GF-D8 (cell line): ENCODE measurements around the gene ARHGAP23.

Experiments used
- DNase-seq: peaks from one replicate; lab custom pipeline; 2025; lab: John Stamatoyannopoulos, UW

Gene ARHGAP23, protein sequence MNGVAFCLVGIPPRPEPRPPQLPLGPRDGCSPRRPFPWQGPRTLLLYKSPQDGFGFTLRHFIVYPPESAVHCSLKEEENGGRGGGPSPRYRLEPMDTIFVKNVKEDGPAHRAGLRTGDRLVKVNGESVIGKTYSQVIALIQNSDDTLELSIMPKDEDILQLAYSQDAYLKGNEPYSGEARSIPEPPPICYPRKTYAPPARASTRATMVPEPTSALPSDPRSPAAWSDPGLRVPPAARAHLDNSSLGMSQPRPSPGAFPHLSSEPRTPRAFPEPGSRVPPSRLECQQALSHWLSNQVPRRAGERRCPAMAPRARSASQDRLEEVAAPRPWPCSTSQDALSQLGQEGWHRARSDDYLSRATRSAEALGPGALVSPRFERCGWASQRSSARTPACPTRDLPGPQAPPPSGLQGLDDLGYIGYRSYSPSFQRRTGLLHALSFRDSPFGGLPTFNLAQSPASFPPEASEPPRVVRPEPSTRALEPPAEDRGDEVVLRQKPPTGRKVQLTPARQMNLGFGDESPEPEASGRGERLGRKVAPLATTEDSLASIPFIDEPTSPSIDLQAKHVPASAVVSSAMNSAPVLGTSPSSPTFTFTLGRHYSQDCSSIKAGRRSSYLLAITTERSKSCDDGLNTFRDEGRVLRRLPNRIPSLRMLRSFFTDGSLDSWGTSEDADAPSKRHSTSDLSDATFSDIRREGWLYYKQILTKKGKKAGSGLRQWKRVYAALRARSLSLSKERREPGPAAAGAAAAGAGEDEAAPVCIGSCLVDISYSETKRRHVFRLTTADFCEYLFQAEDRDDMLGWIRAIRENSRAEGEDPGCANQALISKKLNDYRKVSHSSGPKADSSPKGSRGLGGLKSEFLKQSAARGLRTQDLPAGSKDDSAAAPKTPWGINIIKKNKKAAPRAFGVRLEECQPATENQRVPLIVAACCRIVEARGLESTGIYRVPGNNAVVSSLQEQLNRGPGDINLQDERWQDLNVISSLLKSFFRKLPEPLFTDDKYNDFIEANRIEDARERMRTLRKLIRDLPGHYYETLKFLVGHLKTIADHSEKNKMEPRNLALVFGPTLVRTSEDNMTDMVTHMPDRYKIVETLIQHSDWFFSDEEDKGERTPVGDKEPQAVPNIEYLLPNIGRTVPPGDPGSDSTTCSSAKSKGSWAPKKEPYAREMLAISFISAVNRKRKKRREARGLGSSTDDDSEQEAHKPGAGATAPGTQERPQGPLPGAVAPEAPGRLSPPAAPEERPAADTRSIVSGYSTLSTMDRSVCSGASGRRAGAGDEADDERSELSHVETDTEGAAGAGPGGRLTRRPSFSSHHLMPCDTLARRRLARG (N-terminal part only)

DNA sequence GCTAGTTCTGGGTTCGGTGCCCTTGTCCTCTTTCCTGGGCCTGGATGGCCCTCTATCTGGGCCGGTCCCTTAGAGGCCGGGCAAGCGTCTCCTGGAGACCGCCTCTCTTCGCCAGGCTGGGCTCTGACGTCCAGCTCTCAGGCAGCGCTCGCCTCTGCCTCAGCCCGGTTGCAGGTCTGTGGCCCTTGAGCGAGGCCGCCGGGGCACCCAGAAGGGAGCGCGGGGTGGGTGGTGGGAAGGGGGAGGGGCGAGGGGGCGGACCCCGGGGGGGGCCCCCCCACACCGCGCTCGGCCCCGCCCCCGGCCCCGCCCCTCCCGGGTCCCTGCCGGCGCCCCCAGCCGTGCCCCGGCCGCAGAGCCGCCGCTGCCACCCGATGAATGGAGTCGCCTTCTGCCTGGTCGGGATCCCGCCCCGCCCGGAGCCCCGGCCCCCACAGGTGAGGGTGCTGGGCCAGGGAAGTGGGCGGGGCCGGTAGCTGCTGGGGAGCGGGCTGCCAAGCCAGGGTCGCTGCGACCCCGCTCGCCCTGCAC lies at the start of gene ARHGAP23:
Gene ARHGAP23 (plus strand): TSS at position 353 of the 531 bp plus-strand sequence. CDS start 22 bp downstream, at position 375.
- DNase-seq = peak; percentile 12

DNA sequence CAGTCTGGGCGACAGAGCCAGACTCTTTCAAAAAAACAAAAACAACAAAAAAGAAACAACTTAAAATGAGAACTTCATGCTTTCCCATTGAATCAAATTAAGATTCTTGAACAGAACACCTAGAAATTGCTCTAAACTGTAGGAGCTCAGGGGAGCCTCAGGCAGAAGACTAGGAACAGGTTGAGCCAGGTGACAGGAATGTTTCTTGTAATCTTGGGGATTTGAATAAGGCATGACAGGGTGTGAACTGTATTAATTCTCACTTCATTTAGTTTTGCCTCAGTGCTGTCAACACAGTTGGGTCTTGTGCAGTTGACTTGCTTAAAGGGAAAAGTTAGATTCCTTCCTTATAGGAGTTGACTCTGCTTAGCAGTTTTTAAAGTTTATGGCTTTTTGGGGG lies 48.8 kb upstream of the ARHGAP23 start:
- DNase-seq = no peak

DNA sequence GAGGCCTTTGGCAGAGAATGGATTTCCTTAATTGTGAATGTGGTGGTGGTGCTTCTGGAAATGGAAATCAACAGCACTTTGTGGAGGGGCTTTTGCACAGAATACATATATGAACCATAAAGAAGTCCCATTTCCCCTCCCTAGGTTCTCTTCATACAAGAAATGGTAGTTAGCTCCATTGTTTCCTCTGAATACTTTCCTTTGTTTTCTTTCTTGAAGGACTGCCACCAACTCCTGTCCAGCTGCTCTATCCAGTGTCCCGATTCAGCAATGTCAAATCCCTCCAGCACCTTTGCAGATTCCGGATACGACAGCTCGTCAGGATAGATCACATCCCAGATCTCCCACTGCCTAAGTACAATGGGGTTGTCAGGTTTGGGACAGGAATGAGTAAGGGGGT lies 33.2 kb upstream of the ARHGAP23 start:
- DNase-seq = no peak

DNA sequence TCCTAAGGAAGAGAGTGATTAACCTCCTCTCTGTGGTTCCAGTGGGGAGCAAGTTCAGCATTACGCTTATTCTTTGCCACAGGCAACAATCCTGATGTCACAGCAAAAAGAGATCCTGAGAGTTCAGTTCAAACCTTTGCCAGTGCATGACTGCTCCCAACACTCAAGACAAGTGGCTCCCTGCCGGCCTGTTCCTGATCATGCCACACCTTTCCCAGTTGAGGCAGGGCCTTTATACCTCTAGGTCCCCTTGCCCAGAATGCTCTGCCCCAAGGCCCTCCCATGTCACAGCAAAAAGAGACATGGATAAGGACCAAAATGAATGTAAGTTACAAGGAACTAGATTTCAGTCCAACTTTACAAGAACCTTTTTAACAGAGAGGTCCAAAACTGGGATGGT lies 31.0 kb upstream of the ARHGAP23 start:
- no peak for DNase-seq

DNA sequence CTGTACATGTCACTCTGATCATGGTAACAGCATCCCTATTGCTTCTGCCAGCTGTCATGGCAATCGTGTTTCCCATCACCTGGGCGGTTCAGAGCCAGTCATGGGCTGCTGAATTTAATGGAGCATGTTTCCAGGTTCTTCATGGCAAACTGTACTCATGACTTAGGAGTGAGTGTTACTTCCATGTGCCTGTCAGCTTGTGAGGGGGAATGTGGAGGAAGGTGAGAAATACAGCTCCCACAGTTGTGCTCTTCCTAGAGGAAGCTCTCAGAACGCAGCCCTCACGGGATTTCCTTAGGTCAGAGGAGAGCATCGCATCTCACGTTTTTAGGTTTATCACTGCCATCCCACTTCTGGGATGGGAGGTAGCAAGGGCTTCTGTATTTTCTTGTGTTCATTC lies 28.0 kb upstream of the ARHGAP23 start:
- DNase-seq = no peak

DNA sequence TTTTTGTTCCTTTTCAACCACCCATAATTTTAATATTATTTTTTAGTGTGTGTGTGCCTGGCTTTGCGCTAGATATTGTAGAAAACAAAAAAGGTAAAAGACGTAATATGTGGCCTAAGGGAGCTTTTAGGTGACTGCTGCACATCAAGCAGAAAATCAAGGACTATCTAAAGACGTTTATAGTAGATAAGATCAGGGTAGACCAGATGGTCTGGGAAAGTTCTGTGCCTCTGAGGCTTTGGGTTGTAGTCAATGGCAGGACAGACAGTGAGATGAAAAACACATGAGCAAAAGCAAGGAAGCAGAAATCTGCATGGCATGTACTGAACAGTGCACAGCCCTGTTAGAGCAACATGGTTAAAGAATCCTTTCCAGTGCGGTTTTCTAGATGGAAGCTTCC lies 26.8 kb upstream of the ARHGAP23 start:
- no peak for DNase-seq

DNA sequence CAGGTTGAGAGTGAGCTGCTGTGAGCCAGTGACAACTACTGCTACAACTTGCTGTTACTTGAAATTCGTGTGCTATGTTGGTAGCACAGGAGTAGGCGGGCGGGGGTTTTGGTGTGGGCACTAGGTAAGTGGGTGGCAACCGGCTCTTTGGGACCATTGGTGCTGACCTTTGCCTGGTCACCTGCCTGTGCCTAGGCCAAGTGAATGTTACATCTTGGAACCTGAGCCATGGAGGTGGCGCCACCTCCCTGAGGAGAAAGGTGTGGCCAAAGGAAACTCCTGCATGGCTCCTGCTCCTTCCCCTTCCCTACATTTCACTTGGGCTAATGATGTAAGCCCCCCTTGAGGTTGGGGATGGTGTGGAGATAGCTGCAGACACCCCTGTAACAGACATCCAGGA lies 25.4 kb upstream of the ARHGAP23 start:
- DNase-seq = no peak

DNA sequence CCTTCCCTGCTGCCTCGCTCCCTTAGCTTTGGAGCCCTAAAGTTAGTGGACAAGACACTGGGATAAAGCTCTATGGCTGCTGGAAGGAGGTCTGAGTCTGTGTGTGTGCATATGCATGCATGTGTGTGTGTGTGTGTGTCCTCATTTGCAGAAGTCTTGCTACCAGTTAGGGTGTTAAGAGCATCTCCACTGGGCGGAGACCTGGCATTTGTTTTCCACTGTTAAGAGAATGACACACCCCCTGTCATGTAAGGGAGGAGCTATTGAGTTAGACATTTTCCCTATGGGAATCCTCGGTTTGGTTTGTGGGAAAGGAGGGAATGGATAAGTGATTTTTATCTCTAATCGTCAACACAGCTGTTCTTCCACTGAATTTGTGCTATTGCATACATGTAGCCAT lies 24.8 kb upstream of the ARHGAP23 start:
- no peak for DNase-seq

DNA sequence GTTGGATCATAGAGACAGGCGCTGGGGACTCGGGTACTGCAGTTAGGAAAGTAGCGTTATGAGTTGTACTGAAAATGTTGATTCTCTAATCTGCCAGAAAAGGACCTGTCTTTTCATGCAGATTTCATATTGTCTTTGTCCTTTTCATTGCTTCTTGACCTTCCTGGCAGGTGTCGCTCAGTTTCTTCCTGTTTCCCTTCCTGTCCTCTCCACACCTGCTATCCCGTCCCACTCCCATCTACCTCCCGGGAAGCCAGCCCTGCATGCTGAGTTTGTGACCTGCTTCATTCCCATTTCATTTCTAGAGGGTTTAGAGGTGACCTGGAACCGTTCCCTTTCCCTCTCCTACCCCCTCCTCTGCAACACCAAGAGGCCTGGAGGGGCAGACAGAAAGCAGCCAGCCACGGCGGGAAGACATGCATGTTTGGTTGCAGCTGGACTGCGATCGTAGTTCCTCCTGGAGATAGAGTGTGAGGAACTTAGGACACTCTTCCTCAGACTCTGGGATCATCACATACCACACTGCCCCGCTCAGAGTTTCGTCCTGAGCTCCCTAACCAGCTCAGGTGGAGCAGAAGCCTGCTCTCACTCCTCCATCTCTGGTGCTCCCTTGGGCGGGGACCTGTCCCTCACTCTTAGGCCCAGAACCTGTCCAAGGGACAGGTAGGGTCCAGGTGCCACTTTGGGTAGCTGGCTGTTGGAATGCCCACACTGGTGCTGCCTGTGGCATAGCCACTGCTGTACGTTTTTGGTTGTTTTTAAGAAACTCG lies 23.9 kb upstream of the ARHGAP23 start:
- no peak for DNase-seq

DNA sequence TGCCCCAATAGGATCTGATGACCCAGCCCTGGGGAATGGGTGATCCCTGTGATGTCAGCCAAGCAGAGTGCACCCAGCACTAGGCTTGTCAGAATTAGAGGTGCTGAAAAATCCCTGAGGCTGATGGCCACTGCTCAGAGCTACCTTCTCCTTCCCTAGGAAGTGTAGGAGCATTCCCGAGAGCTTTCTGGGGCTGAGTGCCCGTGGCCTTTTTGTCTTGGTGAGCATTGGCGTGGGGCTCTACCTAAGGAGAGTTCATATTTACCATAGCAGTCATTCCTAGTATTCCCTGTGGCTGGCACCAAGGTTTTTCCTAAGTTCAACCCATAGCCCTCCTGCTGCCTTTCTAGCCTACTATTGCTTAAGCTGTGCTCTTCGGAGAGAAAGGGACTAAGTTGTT lies 22.6 kb upstream of the ARHGAP23 start:
- DNase-seq = no peak

DNA sequence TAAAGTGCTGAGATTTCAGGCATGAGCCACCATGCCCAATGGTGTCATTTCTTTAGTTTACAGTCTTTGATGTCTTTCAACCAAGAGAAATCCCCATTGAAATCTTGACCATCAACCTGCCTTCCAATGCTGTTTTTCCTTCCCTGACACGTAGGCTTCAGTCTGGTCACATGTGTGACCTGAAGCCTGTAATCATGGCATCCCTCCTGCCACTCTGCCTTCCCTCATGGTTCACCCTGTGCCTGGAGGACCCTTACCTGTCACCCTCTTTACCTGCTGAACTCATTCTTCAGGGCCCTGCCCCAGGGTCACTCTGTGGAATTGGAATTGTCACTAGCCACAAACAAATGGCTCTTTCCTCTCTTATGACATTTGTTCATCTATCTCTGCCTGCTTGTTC lies 18.1 kb upstream of the ARHGAP23 start:
- DNase-seq = no peak

DNA sequence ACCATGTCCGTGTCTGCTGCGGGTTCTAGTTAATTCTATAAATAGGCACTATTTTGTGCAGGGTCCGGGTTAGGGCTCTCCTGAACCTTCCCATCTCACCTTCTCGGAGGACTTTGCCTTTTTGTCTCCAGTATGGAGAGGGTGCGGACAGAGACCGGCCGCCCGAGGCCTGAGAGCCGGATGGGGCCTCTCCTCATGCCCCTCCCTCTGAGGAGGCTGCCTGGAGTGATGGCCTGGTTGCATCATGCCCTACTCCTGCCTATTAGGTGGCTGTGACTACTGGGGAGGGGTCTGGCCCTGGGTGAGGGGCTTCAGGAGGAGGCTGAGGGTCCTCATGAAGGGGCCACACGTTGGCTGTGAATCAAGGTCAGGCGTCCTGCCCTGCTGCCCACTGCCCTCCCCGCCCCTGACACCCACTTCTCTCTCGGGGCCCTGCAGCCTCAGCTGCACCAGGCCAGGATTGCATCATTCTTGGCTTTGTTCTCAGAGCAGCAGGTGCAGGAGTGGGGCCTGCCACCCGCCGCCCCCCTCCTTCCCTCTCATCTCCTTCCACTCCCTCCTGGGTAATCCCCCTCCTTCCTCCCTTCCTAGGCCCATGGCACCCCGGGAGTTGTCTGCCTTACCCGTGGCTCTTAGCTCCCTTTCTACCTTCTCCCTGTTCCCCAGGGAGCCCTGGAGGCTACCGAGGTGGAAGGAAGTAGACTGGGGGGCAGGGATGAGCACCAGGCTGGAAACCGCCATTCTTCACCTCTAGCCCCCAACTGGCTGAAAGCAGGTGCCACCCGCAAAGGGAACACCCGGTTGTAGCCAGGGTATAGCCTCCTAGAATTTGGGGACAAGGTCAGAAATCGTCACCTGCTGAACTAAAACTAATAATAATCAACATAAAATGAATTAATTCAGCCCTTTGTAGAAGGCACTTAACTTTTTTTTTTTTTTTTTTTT lies 12.7 kb upstream of the ARHGAP23 start:
- peak; percentile 91 for DNase-seq

DNA sequence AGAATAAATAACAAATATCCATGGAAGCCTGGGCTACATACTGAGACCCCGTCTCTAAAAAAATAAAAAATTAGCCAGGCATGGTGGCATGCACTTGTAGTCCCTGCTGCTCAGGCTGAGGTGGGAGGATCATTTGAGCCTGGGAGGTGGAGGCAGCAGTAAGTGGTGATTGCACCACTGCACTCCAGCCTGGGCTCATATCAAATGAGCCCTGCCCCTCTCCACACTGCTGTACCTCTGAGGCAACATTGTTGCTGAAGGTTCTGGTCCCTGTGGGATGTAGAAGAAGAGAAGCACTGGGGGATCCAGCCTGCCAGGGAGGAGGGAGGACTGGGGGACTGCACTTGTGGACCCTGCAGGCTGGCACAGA lies 11.4 kb upstream of the ARHGAP23 start:
- DNase-seq = peak; percentile 85

DNA sequence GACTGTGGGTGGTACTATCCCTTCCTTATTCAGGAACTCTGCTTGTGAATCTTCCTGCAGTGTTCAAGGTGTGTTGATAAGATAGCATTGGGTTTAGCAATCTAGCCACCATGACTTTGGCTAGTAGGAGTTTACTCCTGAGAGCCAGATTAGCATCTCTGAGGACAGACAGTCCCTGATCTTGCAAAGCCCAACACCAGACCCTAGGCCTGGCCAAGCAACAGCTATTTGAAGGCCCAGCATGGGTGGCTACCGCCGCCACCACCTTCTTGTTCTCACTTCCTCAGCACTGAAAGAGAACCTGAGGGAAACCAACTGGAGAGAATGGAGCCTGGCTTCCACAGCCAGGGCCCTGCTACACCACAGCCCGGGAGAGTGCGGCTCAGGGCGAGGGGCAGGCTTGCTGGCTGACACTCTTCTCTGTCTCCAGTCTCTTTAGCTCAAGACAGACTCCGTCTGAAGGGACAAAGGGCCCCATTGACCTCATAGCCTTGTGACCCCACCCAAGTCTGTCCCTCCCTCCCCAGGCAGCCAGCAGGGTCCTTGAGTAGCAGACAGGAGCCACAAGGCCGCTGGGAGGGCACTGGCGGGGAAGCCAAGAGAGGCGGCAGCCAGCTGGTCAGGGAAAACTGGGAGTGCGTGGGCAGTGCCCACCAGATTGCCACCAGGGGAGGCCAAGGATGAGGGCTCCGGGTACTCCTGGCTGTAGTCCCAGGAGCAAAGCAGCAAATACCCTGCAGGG lies 10.9 kb upstream of the ARHGAP23 start:
- peak; percentile 85 for DNase-seq

DNA sequence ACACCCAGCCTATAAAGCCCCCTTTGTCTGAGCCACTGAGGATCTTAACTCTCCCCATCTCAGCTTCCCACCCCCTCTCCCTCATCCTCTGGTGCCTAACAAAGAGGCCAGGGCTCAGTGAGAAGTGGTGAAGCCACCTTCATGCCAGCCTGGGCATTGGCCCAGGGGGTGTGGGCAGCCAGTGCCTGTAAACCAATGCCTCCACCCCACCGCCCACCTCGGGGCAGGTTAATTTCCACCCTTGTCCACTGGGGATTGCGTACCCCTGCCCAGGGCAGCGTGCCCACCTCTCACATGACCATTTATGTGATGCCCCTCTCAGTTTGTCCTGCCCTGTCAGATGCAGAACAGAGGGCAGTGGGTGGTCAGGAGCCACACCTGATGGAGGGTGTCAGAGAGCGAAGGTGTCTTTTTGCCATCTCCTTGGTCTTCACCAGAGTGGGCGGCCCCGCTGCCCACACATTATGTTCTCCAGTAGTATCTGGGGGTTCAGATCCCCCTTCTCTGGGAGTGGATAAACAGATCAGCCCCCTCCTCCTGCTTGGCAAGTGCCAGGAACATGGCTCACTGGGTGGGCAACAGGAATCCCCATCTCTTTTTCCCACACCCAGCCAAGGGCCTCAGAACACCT lies 10.1 kb upstream of the ARHGAP23 start:
- DNase-seq = no peak

DNA sequence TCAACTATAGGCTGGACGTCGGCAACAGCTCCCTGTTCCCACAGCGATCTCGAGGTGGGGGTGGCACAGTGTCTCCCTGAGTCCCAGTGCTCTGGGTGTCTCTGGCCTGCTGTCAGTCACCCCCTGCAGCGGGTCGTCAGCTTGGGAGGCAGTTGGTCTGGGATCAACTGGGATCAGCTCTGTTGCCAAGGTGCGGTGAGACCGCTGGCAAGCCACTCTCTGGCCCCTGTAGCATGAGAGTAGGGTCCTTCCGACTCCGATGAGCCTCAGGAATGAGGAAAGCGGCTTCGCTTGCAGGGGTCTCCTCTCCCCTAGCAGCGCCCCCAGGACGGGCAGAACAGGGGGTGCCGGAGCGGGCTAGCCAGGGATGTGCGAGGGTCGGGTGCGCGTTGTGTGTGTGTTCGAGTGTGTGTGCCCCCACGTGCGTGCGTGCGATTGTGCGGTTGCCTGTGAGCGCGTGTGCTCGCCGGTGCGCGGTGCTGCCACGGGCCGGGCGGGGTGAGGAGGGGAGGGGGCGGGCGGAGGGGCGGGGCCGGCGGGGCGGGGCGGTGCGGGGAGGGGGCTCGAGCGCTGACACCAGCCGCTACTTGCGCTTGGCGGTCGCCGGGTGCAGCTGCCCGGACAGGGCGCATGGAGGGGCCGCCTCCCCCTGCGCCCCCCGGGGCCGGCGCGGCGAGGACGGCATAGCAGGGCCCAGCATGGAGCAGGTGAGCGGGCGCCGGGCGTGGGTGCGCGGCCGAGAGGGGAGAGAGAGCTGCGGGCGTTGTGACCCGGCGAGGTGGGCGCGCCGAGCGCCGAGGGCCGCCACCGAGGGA lies 9.4 kb upstream of the ARHGAP23 start:
- no peak for DNase-seq

DNA sequence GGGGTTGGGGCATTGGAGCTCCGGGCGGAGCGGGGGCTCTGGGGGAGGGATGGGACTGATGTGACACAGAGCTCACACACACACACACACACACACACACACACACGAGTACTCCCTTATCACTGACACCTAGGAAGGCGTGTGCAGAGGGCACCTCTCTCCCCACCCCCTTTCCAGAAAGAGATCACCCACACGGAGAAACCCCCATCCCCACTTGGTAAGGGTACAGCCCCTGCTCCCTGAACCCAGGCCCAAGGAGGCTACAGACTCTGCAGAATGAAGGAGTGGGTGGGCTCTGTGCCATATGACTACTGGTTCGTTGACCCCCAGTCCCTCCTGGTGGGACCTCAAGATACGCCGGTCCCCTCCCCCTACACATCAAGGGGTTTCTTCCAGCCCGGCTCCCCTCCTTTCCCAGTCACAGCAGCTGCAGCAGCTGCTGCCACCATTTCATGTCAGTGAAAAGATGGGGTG lies 8.7 kb upstream of the ARHGAP23 start:
- no peak for DNase-seq

DNA sequence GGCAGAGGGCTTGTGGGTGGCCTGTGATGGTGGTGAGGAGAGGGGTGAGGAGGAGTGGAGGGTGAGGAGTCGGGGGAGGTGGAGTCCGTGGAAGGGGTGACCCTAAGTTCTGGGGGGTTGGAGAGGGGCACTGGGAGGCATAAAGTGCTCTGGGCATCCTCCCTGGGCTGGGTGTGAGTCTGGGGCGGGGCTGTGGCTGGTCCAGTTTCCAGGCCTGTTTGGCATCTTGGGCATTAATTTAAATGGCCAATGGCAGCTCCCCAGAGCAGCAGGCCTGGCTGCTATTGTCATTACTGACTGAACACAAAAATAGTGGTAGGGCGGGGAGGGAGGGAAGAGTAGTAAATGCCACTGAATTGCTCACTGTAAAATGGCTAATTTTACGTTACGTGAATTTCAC lies 7.7 kb upstream of the ARHGAP23 start:
- no peak for DNase-seq
